GM11168 (cell line): ENCODE results near the gene TRPM3.

Experiments
- in situ Hi-C: fragments of 300-500 bp; cut with MboI; formaldehyde crosslinking; loops from one replicate; pipeline ENCODE4 v1.12.0; 2022; ENCODE audit warnings: low sequenced_read_pairs; ENCODE audit not compliant: unreplicated experiment

TRPM3 gene

DNA sequence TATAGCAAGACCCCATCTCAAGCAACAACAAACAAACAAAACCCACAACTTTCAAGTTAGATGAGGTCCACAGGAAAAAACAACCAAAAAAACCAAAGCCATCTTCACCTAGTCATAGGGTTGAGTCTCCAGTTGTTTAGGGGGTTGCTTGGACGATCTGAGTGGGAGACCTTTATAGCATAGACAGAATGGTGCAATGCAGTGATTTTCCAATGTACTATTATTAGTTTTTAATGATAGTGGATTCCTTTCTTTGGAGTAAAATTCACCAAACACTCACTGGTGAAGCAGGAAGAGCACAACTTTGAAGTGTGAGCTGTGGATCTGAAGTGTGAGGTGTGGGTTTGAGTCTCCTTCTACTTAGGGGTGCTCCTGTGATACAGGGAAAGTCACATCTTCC is 640.0 kb downstream of the TRPM3 start:
- in situ Hi-C loops = no loop called here

GRCh38 chr9:70480405-70480980 is 640.9 kb downstream of the TRPM3 start:
- in situ Hi-C loops = no loop called here

GRCh38 chr9:70479880-70480291 is 641.5 kb downstream of the TRPM3 start:
- in situ Hi-C loops = no loop called here
